ENCODE results near the gene ECM1. TPM values are rescaled to one million over a fixed set of nuclear protein-coding genes. Genes with fewer than 3 reads are reported as not detected.
A peak's percentile ranks its signal among the peaks of the same experiment; 100 is the strongest.

Gene ECM1
- total RNA-seq, 1 experiment from 2014 or later = 1.7 TPM

DNA sequence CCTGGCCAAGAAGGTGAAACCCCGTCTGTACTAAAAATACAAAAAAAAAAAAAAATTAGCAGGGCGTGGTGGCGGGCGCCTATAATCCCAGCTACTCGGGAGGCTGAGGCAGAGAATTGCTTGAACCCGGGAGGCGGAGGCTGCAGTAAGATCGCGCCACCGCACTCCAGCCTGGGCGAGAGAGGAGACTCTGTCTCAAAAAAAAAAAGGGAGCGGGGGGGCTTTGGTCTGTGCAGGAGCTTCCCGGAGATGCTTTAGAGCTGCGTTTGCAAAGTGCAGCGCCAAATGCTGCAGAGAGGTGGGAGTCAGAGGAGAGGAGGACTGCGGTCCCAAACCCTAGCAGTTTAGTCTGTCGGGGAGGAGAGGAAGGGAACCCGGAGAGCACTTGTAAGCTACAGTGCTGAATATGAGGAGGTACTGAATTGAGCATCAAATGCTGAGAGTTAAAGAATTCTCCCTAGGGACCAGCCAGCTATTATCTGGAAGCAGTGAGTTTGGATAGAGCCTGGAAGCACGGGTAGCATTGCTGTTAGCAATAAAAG lies 8.2 kb downstream of the ECM1 start:
- H3K4me1 Mint-ChIP-seq (ENCODE audit: insufficient read depth, unreplicated experiment) = peaks cover 10% of the 10 kb centered on the region
- DNase-seq (ENCODE audit: unreplicated experiment) = peak; percentile 13
- POLR2A ChIA-PET = interaction anchor here (0.6 to 4.9 kb wide), 21 partner anchors 9 to 297 kb away, joined by 3 to 32 read pairs (median 6); partner anchors contain the start of genes ADAMTSL4, ECM1, GOLPH3L and RPRD2
- TSS peak; percentile 49 for BruUV-seq (replicated peaks)
- peak overlapping the region; percentile 36 for H3K27ac Mint-ChIP-seq (ENCODE audit: low read depth, unreplicated experiment)
- H3K27me3 Mint-ChIP-seq (ENCODE audit: insufficient read depth, unreplicated experiment) = no peaks in the 10 kb centered on the region
- intact Hi-C loops (cut with micrococcal nuclease) = loop anchor here (1.0 to 5.0 kb wide), 2 partner anchors 34 to 44 kb away; no protein-coding TSS in a partner anchor
- peak overlapping the region; percentile 69 for H3K4me3 Mint-ChIP-seq (ENCODE audit: unreplicated experiment)
- TF ChIP-seq CTCF (IDR thresholded peaks at IDR 0.05; ENCODE audit: unreplicated experiment) = no peak
- no peaks in the 10 kb centered on the region for H3K9me3 Mint-ChIP-seq (ENCODE audit: unreplicated experiment)
- CTCF ChIA-PET = interaction anchor here (0.6 to 6.3 kb wide), 8 partner anchors 16 to 890 kb away, joined by 3 to 44 read pairs (median 4); partner anchors contain the start of gene TARS2
- no peaks in the 10 kb centered on the region for H3K36me3 Mint-ChIP-seq (ENCODE audit: insufficient read depth, unreplicated experiment)

GRCh38 chr1:150516616-150517015 lies 8.7 kb downstream of the ECM1 start:
- DNase-seq (ENCODE audit: unreplicated experiment) = peak; percentile 18
- Mint-ChIP-seq H3K4me3 (ENCODE audit: unreplicated experiment) (peak overlapping the region; percentile 69), H3K9me3 (ENCODE audit: unreplicated experiment) (no peaks in the 10 kb centered on the region), H3K36me3 (ENCODE audit: insufficient read depth, unreplicated experiment) (no peaks in the 10 kb centered on the region), H3K4me1 (ENCODE audit: insufficient read depth, unreplicated experiment) (peaks cover 10% of the 10 kb centered on the region), H3K27ac (ENCODE audit: low read depth, unreplicated experiment) (no peak overlapping the region), H3K27me3 (ENCODE audit: insufficient read depth, unreplicated experiment) (no peaks in the 10 kb centered on the region)
- no TSS peak for BruUV-seq (replicated peaks)
- TF ChIP-seq CTCF (IDR thresholded peaks at IDR 0.05; ENCODE audit: unreplicated experiment) = no peak
- POLR2A ChIA-PET = interaction anchor here (0.6 to 4.9 kb wide), 13 partner anchors 9 to 76 kb away, joined by 3 to 32 read pairs (median 6); partner anchors contain the start of genes ADAMTSL4, ECM1 and TARS2
- intact Hi-C loops (cut with micrococcal nuclease) = loop anchor here (1.0 to 5.0 kb wide), 2 partner anchors 34 to 44 kb away; no protein-coding TSS in a partner anchor
- CTCF ChIA-PET = interaction anchor here (0.6 to 6.3 kb wide), 7 partner anchors 16 to 890 kb away, joined by 3 to 44 read pairs (median 5); no protein-coding TSS in a partner anchor

GRCh38 chr1:150521196-150521968 lies 13.5 kb downstream of the ECM1 start:
- H3K27ac Mint-ChIP-seq (ENCODE audit: low read depth, unreplicated experiment) = no peak overlapping the region
- ChIA-PET POLR2A (interaction anchor here (0.6 to 0.7 kb wide), 2 partner anchors 12 to 102 kb away, joined by 3 read pairs; no protein-coding TSS in a partner anchor), CTCF (interaction anchor here (1.1 to 1.7 kb wide), 2 partner anchors 11 to 106 kb away, joined by 4 to 8 read pairs; no protein-coding TSS in a partner anchor)
- no peak overlapping the region for H3K4me3 Mint-ChIP-seq (ENCODE audit: unreplicated experiment)
- no peak for TF ChIP-seq CTCF (IDR thresholded peaks at IDR 0.05; ENCODE audit: unreplicated experiment)
- H3K4me1 Mint-ChIP-seq (ENCODE audit: insufficient read depth, unreplicated experiment) = no peaks in the 10 kb centered on the region
- DNase-seq (ENCODE audit: unreplicated experiment) = no peak
- no peaks in the 10 kb centered on the region for H3K27me3 Mint-ChIP-seq (ENCODE audit: insufficient read depth, unreplicated experiment)
- intact Hi-C loops (cut with micrococcal nuclease) = no loop called here
- no peaks in the 10 kb centered on the region for H3K36me3 Mint-ChIP-seq (ENCODE audit: insufficient read depth, unreplicated experiment)
- no TSS peak for BruUV-seq (replicated peaks)
- H3K9me3 Mint-ChIP-seq (ENCODE audit: unreplicated experiment) = no peaks in the 10 kb centered on the region

GRCh38 chr1:150525348-150525747 lies 17.4 kb downstream of the ECM1 start:
- no peak for TF ChIP-seq CTCF (IDR thresholded peaks at IDR 0.05; ENCODE audit: unreplicated experiment)
- ChIA-PET CTCF (interaction anchor here (0.7 kb wide), 1 partner anchor 290 kb away, joined by 3 read pairs; no protein-coding TSS in a partner anchor), POLR2A (interaction anchor here (0.7 to 1.7 kb wide), 2 partner anchors 9 to 52 kb away, joined by 3 to 6 read pairs; no protein-coding TSS in a partner anchor)
- DNase-seq (ENCODE audit: unreplicated experiment) = no peak
- Mint-ChIP-seq H3K27ac (ENCODE audit: low read depth, unreplicated experiment) (no peak overlapping the region), H3K4me3 (ENCODE audit: unreplicated experiment) (no peak overlapping the region), H3K36me3 (ENCODE audit: insufficient read depth, unreplicated experiment) (no peaks in the 10 kb centered on the region), H3K4me1 (ENCODE audit: insufficient read depth, unreplicated experiment) (peaks cover 6% of the 10 kb centered on the region), H3K9me3 (ENCODE audit: unreplicated experiment) (no peaks in the 10 kb centered on the region), H3K27me3 (ENCODE audit: insufficient read depth, unreplicated experiment) (no peaks in the 10 kb centered on the region)
- intact Hi-C loops (cut with micrococcal nuclease) = no loop called here
- BruUV-seq (replicated peaks) = no TSS peak

All from MCF 10A (cell line).